Thyroid gland (tissue), 4 donors: Measurements from ENCODE around the gene PMEPA1.

ENCODE experiments used
- CTCF ChIP-seq, 6 experiments: fragments of 200-600 bp in 3 of 6; fragments of 450-650 bp in 3 of 6; sonication (generic) in 3 of 6; IDR thresholded peaks; one replicate each; pipeline ENCODE4 v1.5.1; 2016 to 2019; ENCODE audit warnings: antibody characterized with exemption in 6 of 6, mild to moderate bottlenecking in 2 of 6, inconsistent platforms in 1 of 6, moderate library complexity in 1 of 6
- POLR2A ChIP-seq, 2 donors: fragments of 450-650 bp; IDR thresholded peaks; one replicate each; pipeline ENCODE4 v1.6.1; 2017; ENCODE audit warnings: antibody characterized with exemption in 2 of 2, mild to moderate bottlenecking in 2 of 2, moderate library complexity in 1 of 2

- TF ChIP-seq CTCF (IDR thresholded peaks at IDR 0.05) (no peak), POLR2A (IDR thresholded peaks at IDR 0.05) (no peak)
Observed at GRCh38 chr20:57697543-57697942, 12.3 kb downstream of the PMEPA1 start.
